DND-41 (cell line): ENCODE measurements around the gene ARFGEF3.

Source experiments
- CTCF ChIP-seq: IDR thresholded peaks from 2 replicates; pipeline ENCODE4 v1.5.1; 2012; ENCODE audit warnings: borderline replicate concordance, low read length, moderate library complexity, mild to moderate bottlenecking; ENCODE audit not compliant: poor library complexity, severe bottlenecking; ENCODE audit errors: extremely low read depth
- EZH2 ChIP-seq: IDR thresholded peaks from 3 replicates; pipeline ENCODE4 v1.6.1; 2012; ENCODE audit warnings: borderline replicate concordance, low read depth, mild to moderate bottlenecking, moderate library complexity, low read length, inconsistent platforms; ENCODE audit not compliant: severe bottlenecking

- TF ChIP-seq EZH2 (no peak), CTCF (no peak)
These were observed 172.3 kb downstream of the ARFGEF3 start for GRCh38 chr6:138334000-138334399.
